ENCODE results near the gene IL1RAPL1.

The IL1RAPL1 gene

DNA sequence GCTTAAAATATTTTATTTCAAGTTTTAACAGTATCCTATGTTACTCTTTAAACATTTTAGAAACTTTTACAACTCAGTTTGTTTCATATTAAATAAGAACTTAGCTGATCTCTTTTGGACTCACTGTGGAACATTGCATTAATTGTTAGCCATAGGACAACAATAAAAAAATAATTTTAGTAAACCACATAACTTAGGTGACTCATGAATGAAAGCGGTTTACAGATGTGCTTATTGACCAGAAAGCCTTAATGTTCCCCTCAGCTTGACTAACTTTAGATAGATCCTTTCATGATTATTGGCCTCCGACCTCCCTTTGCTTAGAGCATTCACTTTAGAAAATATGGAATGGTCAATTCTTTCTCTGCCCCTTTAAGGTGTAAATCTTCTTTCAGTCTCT is 844.6 kb downstream of the IL1RAPL1 start:
- Histone ChIP-seq H3K9me3 (ENCODE audit: insufficient read depth, low read length) (no peaks in the 10 kb centered on the region), H3K27ac (ENCODE audit: low read depth, low read length) (no peak overlapping the region), H3K36me3 (ENCODE audit: low read length) (no peaks in the 10 kb centered on the region), H3K4me2 (ENCODE audit: low read depth, low read length, poor library complexity, severe bottlenecking) (no peak overlapping the region), H3F3A (ENCODE audit: insufficient read depth) (no peaks in the 10 kb centered on the region), H3K79me2 (ENCODE audit: insufficient read depth, low read length) (no peaks in the 10 kb centered on the region), H2AFZ (ENCODE audit: low read depth, low read length, severe bottlenecking) (no peak overlapping the region), H3K9me2 (replicated peaks; ENCODE audit: insufficient read depth, low read length) (no peaks in the 10 kb centered on the region), H3K9ac (ENCODE audit: low read length) (no peak overlapping the region), H4K20me1 (ENCODE audit: low read depth, low read length) (no peaks in the 10 kb centered on the region), H3K27me3 (ENCODE audit: low read length) (no peaks in the 10 kb centered on the region), H3K4me3 (ENCODE audit: insufficient read depth, low read length, poor library complexity, severe bottlenecking) (no peak overlapping the region)
- TF ChIP-seq, protein P1, sequence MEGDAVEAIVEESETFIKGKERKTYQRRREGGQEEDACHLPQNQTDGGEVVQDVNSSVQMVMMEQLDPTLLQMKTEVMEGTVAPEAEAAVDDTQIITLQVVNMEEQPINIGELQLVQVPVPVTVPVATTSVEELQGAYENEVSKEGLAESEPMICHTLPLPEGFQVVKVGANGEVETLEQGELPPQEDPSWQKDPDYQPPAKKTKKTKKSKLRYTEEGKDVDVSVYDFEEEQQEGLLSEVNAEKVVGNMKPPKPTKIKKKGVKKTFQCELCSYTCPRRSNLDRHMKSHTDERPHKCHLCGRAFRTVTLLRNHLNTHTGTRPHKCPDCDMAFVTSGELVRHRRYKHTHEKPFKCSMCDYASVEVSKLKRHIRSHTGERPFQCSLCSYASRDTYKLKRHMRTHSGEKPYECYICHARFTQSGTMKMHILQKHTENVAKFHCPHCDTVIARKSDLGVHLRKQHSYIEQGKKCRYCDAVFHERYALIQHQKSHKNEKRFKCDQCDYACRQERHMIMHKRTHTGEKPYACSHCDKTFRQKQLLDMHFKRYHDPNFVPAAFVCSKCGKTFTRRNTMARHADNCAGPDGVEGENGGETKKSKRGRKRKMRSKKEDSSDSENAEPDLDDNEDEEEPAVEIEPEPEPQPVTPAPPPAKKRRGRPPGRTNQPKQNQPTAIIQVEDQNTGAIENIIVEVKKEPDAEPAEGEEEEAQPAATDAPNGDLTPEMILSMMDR (IDR thresholded peaks at IDR 0.05; ENCODE audit: insufficient read depth, low read length, poor library complexity, severe bottlenecking), result no peak
- TF ChIP-seq EZH2phosphoT487 (conservative IDR thresholded peaks at IDR 0.05; ENCODE audit: low read length), result no peak

DNA sequence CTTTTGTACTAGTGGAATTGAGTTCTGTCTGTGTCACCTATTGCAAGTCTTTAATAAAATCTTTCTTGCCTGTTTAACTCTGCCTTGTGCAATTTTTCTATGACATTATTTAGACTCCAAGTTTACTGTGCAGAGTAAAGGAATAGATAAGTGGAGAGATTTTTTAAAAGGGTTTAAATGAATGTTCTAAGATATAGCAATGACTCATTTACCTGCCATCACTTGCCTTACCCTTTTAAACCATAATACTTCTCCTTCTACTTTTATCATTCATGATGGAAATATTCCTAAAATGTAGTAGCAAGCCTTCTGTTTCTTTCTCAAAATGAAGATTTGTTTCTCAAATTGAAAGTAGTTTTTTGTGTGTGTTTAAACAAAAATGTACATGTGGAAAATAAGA is 845.3 kb downstream of the IL1RAPL1 start:
- Histone ChIP-seq H3K27ac (ENCODE audit: low read depth, low read length) (no peak overlapping the region), H3K79me2 (ENCODE audit: insufficient read depth, low read length) (no peaks in the 10 kb centered on the region), H3F3A (ENCODE audit: insufficient read depth) (no peaks in the 10 kb centered on the region), H3K9me3 (ENCODE audit: insufficient read depth, low read length) (no peaks in the 10 kb centered on the region), H3K4me3 (ENCODE audit: insufficient read depth, low read length, poor library complexity, severe bottlenecking) (no peak overlapping the region), H2AFZ (ENCODE audit: low read depth, low read length, severe bottlenecking) (no peak overlapping the region), H3K9me2 (replicated peaks; ENCODE audit: insufficient read depth, low read length) (no peaks in the 10 kb centered on the region), H3K36me3 (ENCODE audit: low read length) (no peaks in the 10 kb centered on the region), H3K27me3 (ENCODE audit: low read length) (no peaks in the 10 kb centered on the region), H4K20me1 (ENCODE audit: low read depth, low read length) (no peaks in the 10 kb centered on the region), H3K9ac (ENCODE audit: low read length) (no peak overlapping the region), H3K4me2 (ENCODE audit: low read depth, low read length, poor library complexity, severe bottlenecking) (no peak overlapping the region)
- no peak for TF ChIP-seq EZH2phosphoT487 (conservative IDR thresholded peaks at IDR 0.05; ENCODE audit: low read length)
- TF ChIP-seq, protein P1 (IDR thresholded peaks at IDR 0.05; ENCODE audit: insufficient read depth, low read length, poor library complexity, severe bottlenecking), result no peak

DNA sequence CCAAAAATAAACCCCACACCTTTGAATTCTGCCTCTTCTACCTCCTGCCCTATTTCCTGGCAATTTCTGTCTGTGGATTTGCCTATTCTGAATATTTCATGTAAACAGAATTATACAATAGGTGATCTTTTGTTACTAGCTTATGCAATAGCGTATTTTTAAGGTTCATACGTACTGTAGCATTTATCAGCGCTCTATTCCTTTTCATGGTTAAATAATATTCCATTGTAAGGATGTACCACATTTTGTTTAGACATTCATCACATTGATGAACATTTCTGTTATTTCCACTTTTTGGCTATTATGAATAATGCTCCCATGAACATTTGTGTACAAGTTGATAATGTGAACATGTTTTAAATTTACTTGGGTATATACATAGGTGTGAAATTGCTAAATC is 847.7 kb downstream of the IL1RAPL1 start:
- H3K36me3 ChIP-seq (ENCODE audit: low read length), result no peaks in the 10 kb centered on the region
- H3K27ac ChIP-seq (ENCODE audit: low read depth, low read length), result no peak overlapping the region
- H2AFZ ChIP-seq (ENCODE audit: low read depth, low read length, severe bottlenecking), result no peak overlapping the region
- TF ChIP-seq EZH2phosphoT487 (conservative IDR thresholded peaks at IDR 0.05; ENCODE audit: low read length), result no peak
- TF ChIP-seq, protein P1 (IDR thresholded peaks at IDR 0.05; ENCODE audit: insufficient read depth, low read length, poor library complexity, severe bottlenecking), result no peak
- no peak overlapping the region for H3K9ac ChIP-seq (ENCODE audit: low read length)
- H3F3A ChIP-seq (ENCODE audit: insufficient read depth), result no peaks in the 10 kb centered on the region
- H3K4me3 ChIP-seq (ENCODE audit: insufficient read depth, low read length, poor library complexity, severe bottlenecking), result no peak overlapping the region
- H3K4me2 ChIP-seq (ENCODE audit: low read depth, low read length, poor library complexity, severe bottlenecking), result no peak overlapping the region
- H3K9me2 ChIP-seq (replicated peaks; ENCODE audit: insufficient read depth, low read length), result no peaks in the 10 kb centered on the region
- no peaks in the 10 kb centered on the region for H4K20me1 ChIP-seq (ENCODE audit: low read depth, low read length)
- H3K79me2 ChIP-seq (ENCODE audit: insufficient read depth, low read length), result no peaks in the 10 kb centered on the region
- no peaks in the 10 kb centered on the region for H3K9me3 ChIP-seq (ENCODE audit: insufficient read depth, low read length)
- no peaks in the 10 kb centered on the region for H3K27me3 ChIP-seq (ENCODE audit: low read length)
